SK-N-SH (cell line): ENCODE results near the gene ZNF469.

Source experiments
- EP300 ChIP-seq, 2 experiments: IDR thresholded peaks; 2 replicates each; pipeline versions ENCODE4 v1.4.0 to v1.6.1; 2012; ENCODE audit warnings: borderline replicate concordance in 1 of 2, low read depth in 1 of 2, low read length in 1 of 2
- RFX5 ChIP-seq: IDR thresholded peaks from 2 replicates; pipeline ENCODE4 v1.6.1; 2012; ENCODE audit warnings: mild to moderate bottlenecking, improper control_type of control experiment, low read length
- TF ChIP-seq, protein P1 (sequence below): fragments of 200-600 bp; sonication (generic); IDR thresholded peaks from 2 replicates; pipeline ENCODE4 v1.6.1; 2017; ENCODE audit warnings: antibody characterized with exemption, mild to moderate bottlenecking, moderate library complexity

GRCh38 chr16:88348377-88349152 is 34.2 kb upstream of the ZNF469 start:
- TF ChIP-seq RFX5 (no peak), EP300 (IDR thresholded peaks at IDR 0.05; ENCODE audit: borderline replicate concordance in 1 of 2, low read depth in 1 of 2, low read length in 1 of 2) (no peak)
- TF ChIP-seq, protein P1, sequence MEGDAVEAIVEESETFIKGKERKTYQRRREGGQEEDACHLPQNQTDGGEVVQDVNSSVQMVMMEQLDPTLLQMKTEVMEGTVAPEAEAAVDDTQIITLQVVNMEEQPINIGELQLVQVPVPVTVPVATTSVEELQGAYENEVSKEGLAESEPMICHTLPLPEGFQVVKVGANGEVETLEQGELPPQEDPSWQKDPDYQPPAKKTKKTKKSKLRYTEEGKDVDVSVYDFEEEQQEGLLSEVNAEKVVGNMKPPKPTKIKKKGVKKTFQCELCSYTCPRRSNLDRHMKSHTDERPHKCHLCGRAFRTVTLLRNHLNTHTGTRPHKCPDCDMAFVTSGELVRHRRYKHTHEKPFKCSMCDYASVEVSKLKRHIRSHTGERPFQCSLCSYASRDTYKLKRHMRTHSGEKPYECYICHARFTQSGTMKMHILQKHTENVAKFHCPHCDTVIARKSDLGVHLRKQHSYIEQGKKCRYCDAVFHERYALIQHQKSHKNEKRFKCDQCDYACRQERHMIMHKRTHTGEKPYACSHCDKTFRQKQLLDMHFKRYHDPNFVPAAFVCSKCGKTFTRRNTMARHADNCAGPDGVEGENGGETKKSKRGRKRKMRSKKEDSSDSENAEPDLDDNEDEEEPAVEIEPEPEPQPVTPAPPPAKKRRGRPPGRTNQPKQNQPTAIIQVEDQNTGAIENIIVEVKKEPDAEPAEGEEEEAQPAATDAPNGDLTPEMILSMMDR, result no peak
